Stimulated activated naive CD8-positive, alpha-beta T cell treated with anti-CD3 and anti-CD28 coated beads, Interleukin-15, amount 100 ng/mL, for 72 hours (primary cell): ENCODE results near the gene ERICH6.
A peak's percentile ranks its signal among the peaks of the same experiment; 100 is the strongest.

ENCODE experiments used
- ATAC-seq: fragments of 150-1000 bp; cut with Tn5 transposase; 2 replicates; pipeline ENCODE4 v1.10.0; 2021; ENCODE audit warnings: mild to moderate bottlenecking, moderate library complexity
- DNase-seq, 2 donors: peaks; one replicate each; pipeline ENCODE4 v3.0.0; 2021 to 2022
- H3K27ac Mint-ChIP-seq, 2 donors: one replicate each; pipeline ENCODE4 v1.8.0; 2022; ENCODE audit warnings: mild to moderate bottlenecking in 2 of 2, mixed read lengths in 2 of 2, moderate library complexity in 2 of 2
- H3K27me3 Mint-ChIP-seq: one replicate; pipeline ENCODE4 v1.8.0; 2022; ENCODE audit warnings: mixed read lengths
- H3K4me1 Mint-ChIP-seq: one replicate; pipeline ENCODE4 v1.8.0; 2022; ENCODE audit warnings: mild to moderate bottlenecking, mixed read lengths
- H3K4me3 Mint-ChIP-seq, 2 donors: one replicate each; pipeline ENCODE4 v1.8.0; 2022; ENCODE audit warnings: mild to moderate bottlenecking in 2 of 2, mixed read lengths in 2 of 2, moderate library complexity in 1 of 2
- H3K9me3 Mint-ChIP-seq, 2 donors: one replicate each; pipeline ENCODE4 v1.8.0; 2022; ENCODE audit warnings: mixed read lengths in 2 of 2

The ERICH6 gene

DNA sequence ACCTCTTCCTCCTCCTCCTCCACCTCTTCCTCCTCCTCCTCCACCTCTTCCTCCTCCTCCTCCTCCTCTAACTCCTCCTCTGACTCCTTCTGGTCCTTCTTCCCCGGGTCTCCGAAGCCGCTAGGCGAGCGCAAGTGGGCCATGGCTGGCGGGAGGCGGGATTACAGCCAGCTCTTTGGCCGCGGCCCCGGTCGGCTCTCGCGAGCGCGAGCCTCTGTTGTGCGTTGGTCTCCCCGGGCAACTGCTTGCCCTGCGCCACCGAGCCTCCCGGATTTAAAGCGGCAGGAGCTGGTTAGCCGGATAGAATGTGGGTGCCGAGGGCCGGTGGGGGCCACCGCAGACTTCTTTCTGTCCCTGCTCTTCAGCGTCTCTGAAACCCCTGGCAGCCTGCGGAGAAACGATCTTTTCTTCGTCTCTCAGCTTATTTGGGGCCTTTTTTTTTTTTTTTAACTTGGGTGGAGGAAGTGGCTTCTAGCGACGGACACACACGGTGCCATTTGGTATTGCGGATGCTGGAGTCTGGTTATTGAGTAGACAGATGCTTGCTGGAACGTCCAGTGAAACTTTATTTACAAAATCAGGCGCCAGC, at the start of gene ERICH6:
TSS of gene ERICH6 (minus strand) at position 165 of the 589 bp plus-strand sequence. CDS start at position 143, 22 bp downstream.
- H3K4me1 Mint-ChIP-seq: peaks cover 42% of the 10 kb centered on the region
- H3K27me3 Mint-ChIP-seq: no peaks in the 10 kb centered on the region
- peak within 1 kb of the TSS; percentile 97 to 99 for H3K27ac Mint-ChIP-seq
- H3K9me3 Mint-ChIP-seq: peaks cover 4 to 8% of the 10 kb centered on the region in 2 donors
- H3K4me3 Mint-ChIP-seq: peak within 1 kb of the TSS; percentile 94 to 96
- peak; percentile 97 for ATAC-seq
- DNase-seq: peak; percentile 86 to 91

GRCh38 chr3:150751781-150752263, 48.1 kb upstream of the ERICH6 start:
- ATAC-seq (no peak), DNase-seq (no peak)
- Mint-ChIP-seq H3K27ac (peak overlapping the region; percentile 12 to 57), H3K4me3 (peak overlapping the region in 1 of 2 donors; percentile 30), H3K4me1 (peaks cover 79% of the 10 kb centered on the region), H3K9me3 (no peaks in the 10 kb centered on the region), H3K27me3 (no peaks in the 10 kb centered on the region)

GRCh38 chr3:150749255-150749654, 45.5 kb upstream of the ERICH6 start:
- DNase-seq (no peak), ATAC-seq (no peak)
- H3K27me3 Mint-ChIP-seq: no peaks in the 10 kb centered on the region
- H3K4me1 Mint-ChIP-seq: peaks cover 98% of the 10 kb centered on the region
- H3K27ac Mint-ChIP-seq: no peak overlapping the region
- H3K4me3 Mint-ChIP-seq: no peak overlapping the region
- no peaks in the 10 kb centered on the region for H3K9me3 Mint-ChIP-seq

GRCh38 chr3:150748684-150749047, 44.9 kb upstream of the ERICH6 start:
- H3K27me3 Mint-ChIP-seq: no peaks in the 10 kb centered on the region
- H3K4me3 Mint-ChIP-seq: no peak overlapping the region
- ATAC-seq (no peak), DNase-seq (no peak)
- H3K9me3 Mint-ChIP-seq: no peaks in the 10 kb centered on the region
- H3K4me1 Mint-ChIP-seq: peaks cover 98% of the 10 kb centered on the region
- H3K27ac Mint-ChIP-seq: no peak overlapping the region

GRCh38 chr3:150747886-150748683, 44.4 kb upstream of the ERICH6 start:
- Mint-ChIP-seq H3K27ac (peak overlapping the region in 1 of 2 donors; percentile 52), H3K9me3 (no peaks in the 10 kb centered on the region), H3K4me3 (peak overlapping the region in 1 of 2 donors; percentile 42), H3K27me3 (no peaks in the 10 kb centered on the region), H3K4me1 (peaks cover 98% of the 10 kb centered on the region)
- DNase-seq (no peak), ATAC-seq (no peak)

GRCh38 chr3:150746791-150747590, 43.3 kb upstream of the ERICH6 start:
- no peaks in the 10 kb centered on the region for H3K27me3 Mint-ChIP-seq
- DNase-seq: no peak
- peak overlapping the region; percentile 28 to 45 for H3K4me3 Mint-ChIP-seq
- ATAC-seq: no peak
- peak overlapping the region; percentile 19 to 69 for H3K27ac Mint-ChIP-seq
- no peaks in the 10 kb centered on the region for H3K9me3 Mint-ChIP-seq
- peaks cover 98% of the 10 kb centered on the region for H3K4me1 Mint-ChIP-seq

- DNase-seq: no peak
- H3K9me3 Mint-ChIP-seq: no peaks in the 10 kb centered on the region
- peaks cover 98% of the 10 kb centered on the region for H3K4me1 Mint-ChIP-seq
- H3K27ac Mint-ChIP-seq: peak overlapping the region; percentile 49 to 55
- peak overlapping the region; percentile 0 to 54 for H3K4me3 Mint-ChIP-seq
- ATAC-seq: no peak
- H3K27me3 Mint-ChIP-seq: no peaks in the 10 kb centered on the region
Observed at GRCh38 chr3:150745832-150746231, 42.1 kb upstream of the ERICH6 start.

DNA sequence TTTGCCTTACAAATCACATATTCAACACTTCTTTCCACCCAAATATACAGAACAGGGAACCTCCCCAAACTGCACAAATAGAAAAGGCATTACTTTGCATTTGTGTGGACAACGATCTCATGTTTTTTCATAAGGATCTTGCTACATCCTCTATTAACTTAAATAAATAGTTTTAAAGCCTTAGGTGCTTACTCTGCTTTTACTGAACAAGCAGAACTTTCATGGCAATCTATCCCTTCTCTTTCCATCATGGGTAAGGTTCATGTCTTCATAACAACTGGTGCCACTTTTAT, 41.1 kb upstream of the ERICH6 start:
- ATAC-seq: no peak
- H3K9me3 Mint-ChIP-seq: no peaks in the 10 kb centered on the region
- no peaks in the 10 kb centered on the region for H3K27me3 Mint-ChIP-seq
- no peak for DNase-seq
- peak overlapping the region in 1 of 2 donors; percentile 77 for H3K27ac Mint-ChIP-seq
- peaks cover 98% of the 10 kb centered on the region for H3K4me1 Mint-ChIP-seq
- H3K4me3 Mint-ChIP-seq: peak overlapping the region in 1 of 2 donors; percentile 54

- DNase-seq (no peak), ATAC-seq (no peak)
- Mint-ChIP-seq H3K27ac (peak overlapping the region; percentile 7 to 85), H3K4me3 (peak overlapping the region in 1 of 2 donors; percentile 54), H3K9me3 (no peaks in the 10 kb centered on the region), H3K4me1 (peaks cover 99% of the 10 kb centered on the region), H3K27me3 (no peaks in the 10 kb centered on the region)
Observed at GRCh38 chr3:150744041-150744918, 40.6 kb upstream of the ERICH6 start.

DNA sequence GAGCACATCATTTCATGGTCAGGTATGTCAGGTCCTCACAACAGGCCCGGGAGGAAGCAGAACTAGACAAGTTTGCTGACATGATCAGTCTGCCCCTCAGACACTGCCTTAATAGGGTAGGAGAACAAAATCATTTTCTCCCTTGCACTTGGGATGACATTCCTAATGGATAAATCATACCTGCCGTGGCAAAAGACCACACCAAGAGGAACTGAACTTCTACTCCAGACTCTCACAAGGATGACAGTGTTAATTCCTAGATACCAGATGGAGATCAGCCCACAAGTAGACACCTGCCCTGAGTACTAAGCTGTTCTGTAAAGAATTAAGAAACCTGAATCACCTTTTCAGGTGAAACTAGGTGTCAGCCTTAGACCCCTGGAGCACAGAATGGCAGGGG, 39.8 kb upstream of the ERICH6 start:
- ATAC-seq: no peak
- peaks cover 99% of the 10 kb centered on the region for H3K4me1 Mint-ChIP-seq
- peak overlapping the region in 1 of 2 donors; percentile 13 for H3K4me3 Mint-ChIP-seq
- peak overlapping the region; percentile 34 to 85 for H3K27ac Mint-ChIP-seq
- no peaks in the 10 kb centered on the region for H3K27me3 Mint-ChIP-seq
- no peaks in the 10 kb centered on the region for H3K9me3 Mint-ChIP-seq
- no peak for DNase-seq

- no peaks in the 10 kb centered on the region for H3K27me3 Mint-ChIP-seq
- peak overlapping the region; percentile 2 to 53 for H3K4me3 Mint-ChIP-seq
- H3K9me3 Mint-ChIP-seq: no peaks in the 10 kb centered on the region
- no peak for DNase-seq
- ATAC-seq: no peak
- peak overlapping the region in 1 of 2 donors; percentile 29 for H3K27ac Mint-ChIP-seq
- H3K4me1 Mint-ChIP-seq: peaks cover 100% of the 10 kb centered on the region
Observed at GRCh38 chr3:150742679-150743078, 39.0 kb upstream of the ERICH6 start.

- Mint-ChIP-seq H3K4me3 (peak overlapping the region; percentile 27 to 53), H3K9me3 (no peaks in the 10 kb centered on the region), H3K27me3 (no peaks in the 10 kb centered on the region), H3K27ac (peak overlapping the region; percentile 29 to 59), H3K4me1 (peaks cover 100% of the 10 kb centered on the region)
- no peak for ATAC-seq
- DNase-seq: no peak
Observed at GRCh38 chr3:150742141-150742523, 38.4 kb upstream of the ERICH6 start.

DNA sequence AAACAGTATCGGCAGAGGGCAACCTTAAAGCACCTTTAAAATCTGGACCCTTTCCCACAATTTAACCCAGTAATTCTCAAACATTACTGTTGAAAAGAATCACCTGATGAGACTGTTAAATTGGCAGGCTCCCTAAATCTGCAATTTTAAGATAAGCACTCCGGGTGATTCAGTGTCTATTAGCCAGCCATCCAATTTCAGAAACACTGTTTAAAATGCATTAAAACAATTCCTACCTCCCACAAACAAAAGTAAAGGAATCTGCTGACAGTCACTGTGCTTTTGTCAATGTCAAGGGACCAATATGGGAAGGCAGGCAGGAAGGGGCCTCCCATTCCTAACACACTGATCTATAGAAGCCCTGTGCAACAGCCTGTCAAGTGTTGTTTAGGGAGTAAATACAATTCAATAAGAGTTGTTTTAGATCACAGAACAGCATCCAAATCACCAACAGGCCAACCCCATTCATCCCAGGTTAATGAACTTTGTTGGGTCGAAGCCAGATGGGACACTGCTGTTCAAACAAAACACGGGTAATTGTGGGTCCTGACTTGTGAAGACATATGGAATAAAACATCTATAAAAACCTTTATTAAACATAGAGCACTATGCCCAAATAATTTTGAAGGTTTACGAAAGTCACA, 37.9 kb upstream of the ERICH6 start:
- peak overlapping the region; percentile 72 to 79 for H3K4me3 Mint-ChIP-seq
- H3K27me3 Mint-ChIP-seq: no peaks in the 10 kb centered on the region
- peak overlapping the region in 1 of 2 donors; percentile 90 for H3K27ac Mint-ChIP-seq
- DNase-seq: no peak
- no peak for ATAC-seq
- no peaks in the 10 kb centered on the region for H3K9me3 Mint-ChIP-seq
- peaks cover 100% of the 10 kb centered on the region for H3K4me1 Mint-ChIP-seq

DNA sequence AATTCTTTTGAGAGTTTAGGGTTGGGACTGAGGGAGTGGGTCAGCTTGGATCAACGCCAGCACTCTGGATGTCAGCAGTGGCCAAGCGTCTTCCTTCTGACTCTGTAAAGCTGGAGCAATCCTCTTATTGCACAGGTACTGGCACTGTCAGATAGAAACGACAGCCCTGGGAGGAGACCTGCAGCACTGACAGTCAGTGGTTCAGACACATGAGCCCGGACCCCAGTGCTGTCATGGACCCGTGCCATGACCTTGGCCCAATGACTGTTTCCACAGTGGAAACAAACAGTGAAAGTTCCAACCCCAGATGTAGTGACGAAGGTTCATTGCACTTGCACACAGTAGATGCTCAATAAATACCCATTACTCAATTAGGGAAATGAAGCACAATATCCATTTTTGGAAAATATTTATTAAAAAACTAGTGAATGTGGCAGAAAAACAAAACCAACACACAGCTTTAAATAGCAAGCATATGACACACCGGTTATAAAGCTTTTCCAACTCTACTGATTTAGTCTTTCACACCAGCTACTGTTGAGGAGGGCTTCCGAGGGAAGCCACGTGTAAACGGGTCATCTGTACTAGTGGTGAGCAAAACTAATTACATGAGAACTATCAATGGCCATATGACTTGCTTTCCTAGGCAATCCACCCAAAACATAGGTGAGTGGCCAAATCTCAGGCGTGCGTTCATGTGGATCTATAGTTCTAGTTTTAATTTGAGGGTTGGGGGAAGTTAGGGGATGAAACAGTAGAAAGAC, 37.2 kb upstream of the ERICH6 start:
- peaks cover 100% of the 10 kb centered on the region for H3K4me1 Mint-ChIP-seq
- no peaks in the 10 kb centered on the region for H3K27me3 Mint-ChIP-seq
- DNase-seq (peak; percentile 33 to 64), ATAC-seq (peak; percentile 46)
- H3K9me3 Mint-ChIP-seq: no peaks in the 10 kb centered on the region
- peak overlapping the region; percentile 90 to 97 for H3K27ac Mint-ChIP-seq
- peak overlapping the region; percentile 72 to 79 for H3K4me3 Mint-ChIP-seq
